ENCODE data around the gene NSMCE1. TPM values are rescaled to one million over a fixed set of nuclear protein-coding genes. Genes with fewer than 3 reads are reported as not detected.

The NSMCE1 gene
- total RNA-seq, 1 experiment from 2014 or later, result 19.3 TPM

- Histone ChIP-seq H3K79me1 (ENCODE audit: insufficient read depth, low read depth, low read length, poor library complexity, severe bottlenecking) (no peaks in the 10 kb centered on the region), H3K4me1 (ENCODE audit: insufficient read depth, low read length) (no peaks in the 10 kb centered on the region), H3K14ac (ENCODE audit: insufficient read depth, low read length) (no peak overlapping the region), H3K56ac (ENCODE audit: insufficient read length, low read depth, low read length) (no peak overlapping the region), H3T11ph (ENCODE audit: low read length) (no peak overlapping the region), H3K79me2 (ENCODE audit: insufficient read depth, low read length) (no peaks in the 10 kb centered on the region), H4K8ac (replicated peaks; ENCODE audit: insufficient read length, low read depth, low read length) (no peak overlapping the region), H2AFZ (ENCODE audit: low read length) (no peak overlapping the region), H3K27ac (ENCODE audit: insufficient read length, low read depth, low read length) (no peak overlapping the region), H3K27me3 (ENCODE audit: insufficient read depth, low read length) (no peaks in the 10 kb centered on the region), H3K23me2 (ENCODE audit: insufficient read length, low read depth, low read length, poor library complexity, severe bottlenecking) (no peaks in the 10 kb centered on the region), H3K18ac (ENCODE audit: insufficient read length, low read depth, low read length) (no peak overlapping the region), H3K4ac (ENCODE audit: low read depth, low read length) (no peak overlapping the region), H3K9me3 (ENCODE audit: control insufficient read depth, low read depth, low read length) (no peaks in the 10 kb centered on the region), H3K4me2 (ENCODE audit: insufficient read depth, insufficient read length, low read length) (no peak overlapping the region), H4K20me1 (ENCODE audit: control insufficient read depth, insufficient read depth, insufficient read length) (peaks cover 2% of the 10 kb centered on the region), H2AK5ac (ENCODE audit: insufficient read length, low read length) (no peak overlapping the region), H3K9ac (ENCODE audit: extremely low read depth, insufficient read length, low read length) (no peak overlapping the region), H2BK15ac (ENCODE audit: low read depth, low read length) (no peak overlapping the region), H2BK20ac (ENCODE audit: low read depth, low read length, poor library complexity, severe bottlenecking) (no peak overlapping the region), H4K5ac (ENCODE audit: insufficient read length, low read depth, low read length) (no peak overlapping the region), H2BK5ac (ENCODE audit: insufficient read length, low read length) (no peak overlapping the region), H3K23ac (ENCODE audit: insufficient read length, low read depth, low read length) (no peak overlapping the region), H2BK12ac (ENCODE audit: insufficient read length, low read depth, low read length) (no peak overlapping the region), H4K91ac (ENCODE audit: insufficient read length, low read depth, low read length) (no peak overlapping the region), H2BK120ac (ENCODE audit: low read depth, low read length, poor library complexity, severe bottlenecking) (no peak overlapping the region)
- Mint-ChIP-seq H3K36me3 (ENCODE audit: insufficient read depth in 1 of 3, low read depth in 3 of 3) (peaks cover 0 to 8% (median 5%) of the 10 kb centered on the region in 3 experiments; a peak in 4 of 7 replicates), H3K4me1 (peaks cover 9% of the 10 kb centered on the region in 2 experiments), H3K9me3 (peaks cover 6 to 9% of the 10 kb centered on the region in 2 experiments; a peak in 3 of 5 replicates), H3K27ac (peak overlapping the region in 1 of 3 experiments; percentile 82; a peak in 1 of 7 replicates), H3K27me3 (ENCODE audit: low read depth) (peaks cover 4% of the 10 kb centered on the region), H3K4me3 (no peak overlapping the region)
- TF ChIP-seq, protein P1, sequence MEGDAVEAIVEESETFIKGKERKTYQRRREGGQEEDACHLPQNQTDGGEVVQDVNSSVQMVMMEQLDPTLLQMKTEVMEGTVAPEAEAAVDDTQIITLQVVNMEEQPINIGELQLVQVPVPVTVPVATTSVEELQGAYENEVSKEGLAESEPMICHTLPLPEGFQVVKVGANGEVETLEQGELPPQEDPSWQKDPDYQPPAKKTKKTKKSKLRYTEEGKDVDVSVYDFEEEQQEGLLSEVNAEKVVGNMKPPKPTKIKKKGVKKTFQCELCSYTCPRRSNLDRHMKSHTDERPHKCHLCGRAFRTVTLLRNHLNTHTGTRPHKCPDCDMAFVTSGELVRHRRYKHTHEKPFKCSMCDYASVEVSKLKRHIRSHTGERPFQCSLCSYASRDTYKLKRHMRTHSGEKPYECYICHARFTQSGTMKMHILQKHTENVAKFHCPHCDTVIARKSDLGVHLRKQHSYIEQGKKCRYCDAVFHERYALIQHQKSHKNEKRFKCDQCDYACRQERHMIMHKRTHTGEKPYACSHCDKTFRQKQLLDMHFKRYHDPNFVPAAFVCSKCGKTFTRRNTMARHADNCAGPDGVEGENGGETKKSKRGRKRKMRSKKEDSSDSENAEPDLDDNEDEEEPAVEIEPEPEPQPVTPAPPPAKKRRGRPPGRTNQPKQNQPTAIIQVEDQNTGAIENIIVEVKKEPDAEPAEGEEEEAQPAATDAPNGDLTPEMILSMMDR (conservative IDR thresholded peaks at IDR 0.05), result no peak
- no CpG with 5 or more reads among the region's 2 CpGs for WGBS (ENCODE audit: extremely low coverage, insufficient read length, low lambda C conversion rate)
- no peak for DNase-seq
These were observed 35.5 kb upstream of the NSMCE1 start for GRCh38 chr16:27304102-27304501.

All from H9 (cell line).